HepG2 (cell line): Measurements from ENCODE around the gene CCL5. TPM values are rescaled to one million over a fixed set of nuclear protein-coding genes. Genes with fewer than 3 reads are reported as not detected.

Experiments used
- ATAC-seq: fragments of 200-7000 bp; cut with Tn5 transposase; 3 replicates; pipeline ENCODE4 v1.9.1; 2020; ENCODE audit warnings: mild to moderate bottlenecking, moderate library complexity
- BruUV-seq: library from RNA; stranded (reverse); fragments of 400-500 nt; replicated peaks from 2 replicates; lab custom pipeline; 2021; lab: Mats Ljungman, UMichigan
- CTCF ChIA-PET: fragments of 300-600 bp; formaldehyde crosslinking; extraction: SDS; loops from one replicate; lab custom pipeline; 2021; ENCODE audit warnings: low total read pairs, inconsistent platforms, low intra/inter-chr PET ratio; lab: Yijun Ruan, JAX
- POLR2A ChIA-PET: fragments of 350-600 bp; sonication (Branson Sonifier 250); formaldehyde crosslinking; loops from one replicate; lab custom pipeline; 2020; ENCODE audit warnings: antibody characterized with exemption, inconsistent platforms; lab: Yijun Ruan, JAX
- DNase-seq: peaks from one replicate; pipeline ENCODE4 v3.0.0-alpha.2; 2015; ENCODE audit warnings: low spot score
- FAIRE-seq: peaks from 3 replicates; lab custom pipeline; 2011; peaks lifted over from hg19 to GRCh38; lab: Jason Lieb, UNC
- H2AFZ ChIP-seq: one replicate; pipeline ENCODE4 v1.6.1; 2011; ENCODE audit warnings: low read length, inconsistent platforms
- H3K27ac ChIP-seq: fragments of 300-600 bp; 3 replicates; pipeline ENCODE4 v1.8.0; 2011; ENCODE audit warnings: mixed run types, mild to moderate bottlenecking, mixed read lengths, low read length, inconsistent platforms; ENCODE audit not compliant: insufficient read depth; ENCODE audit errors: extremely low read length
- H3K27me3 ChIP-seq, 2 experiments: fragments of 200-600 bp in 1 of 2; 2 replicates in 1 of 2; 3 replicates in 1 of 2; pipeline versions ENCODE4 v1.6.0 to v1.8.0; 2011; ENCODE audit warnings: low read length in 2 of 2, mild to moderate bottlenecking in 2 of 2, moderate library complexity in 2 of 2, inconsistent platforms in 1 of 2; ENCODE audit not compliant: insufficient read depth in 2 of 2, control insufficient read depth in 1 of 2
- H3K36me3 ChIP-seq, 2 experiments: fragments of 200-600 bp in 1 of 2; replicated peaks in 1 of 2; 2 replicates in 1 of 2; 3 replicates in 1 of 2; pipeline versions ENCODE4 v1.5.1 to v1.8.0; 2011; ENCODE audit warnings: low read length in 2 of 2, inconsistent platforms in 1 of 2; ENCODE audit not compliant: insufficient read depth in 2 of 2, control insufficient read depth in 1 of 2
- H3K4me1 ChIP-seq: 2 replicates; pipeline ENCODE4 v1.5.1; 2012; ENCODE audit warnings: low read length, inconsistent platforms; ENCODE audit not compliant: insufficient read depth
- H3K4me2 ChIP-seq: 2 replicates; pipeline ENCODE4 v1.6.0; 2011; ENCODE audit warnings: low read depth, low read length, inconsistent platforms
- H3K4me3 ChIP-seq, 3 experiments: fragments of 200-600 bp in 1 of 3; sonication (generic), shearing (Covaris generic) in 1 of 3; replicated peaks in 1 of 3; 2 replicates each; pipeline ENCODE4 v1.5.1; 2011 to 2016; ENCODE audit warnings: low read length in 3 of 3, inconsistent platforms in 2 of 3, low read depth in 2 of 3, mild to moderate bottlenecking in 2 of 3, control low read depth in 1 of 3, mixed read lengths in 1 of 3; ENCODE audit not compliant: insufficient read depth in 1 of 3
- H3K79me2 ChIP-seq: one replicate; pipeline ENCODE4 v1.6.1; 2011; ENCODE audit warnings: low read length, inconsistent platforms; ENCODE audit not compliant: insufficient read depth
- H3K9ac ChIP-seq: 2 replicates; pipeline ENCODE4 v1.6.0; 2011; ENCODE audit warnings: mild to moderate bottlenecking, low read depth, low read length, inconsistent platforms; ENCODE audit not compliant: insufficient read depth
- H3K9me3 ChIP-seq: 2 replicates; pipeline ENCODE4 v1.5.1; 2012; ENCODE audit warnings: mild to moderate bottlenecking, low read length
- H4K20me1 ChIP-seq: 2 replicates; pipeline ENCODE4 v1.6.0; 2011; ENCODE audit warnings: inconsistent platforms, mild to moderate bottlenecking, low read length, moderate library complexity; ENCODE audit not compliant: insufficient read depth
- HMGA1 ChIP-seq: sonication (generic); formaldehyde crosslinking; conservative IDR thresholded peaks from 2 replicates; pipeline ENCODE4 v1.4.0; 2020; ENCODE audit warnings: missing genetic modification reagents
- MEF2D ChIP-seq: sonication (generic); formaldehyde crosslinking; IDR thresholded peaks from 2 replicates; pipeline ENCODE4 v1.5.1; 2020; ENCODE audit warnings: mild to moderate bottlenecking, missing genetic modification reagents
- RORA ChIP-seq: sonication (generic); formaldehyde crosslinking; IDR thresholded peaks from 2 replicates; pipeline ENCODE4 v1.5.0; 2020; ENCODE audit warnings: mild to moderate bottlenecking, missing genetic modification reagents, moderate library complexity
- STAT5B ChIP-seq: sonication (generic); formaldehyde crosslinking; IDR thresholded peaks from 2 replicates; pipeline ENCODE4 v1.4.0; 2020; ENCODE audit warnings: missing genetic modification reagents
- ZNF317 ChIP-seq: sonication (generic); formaldehyde crosslinking; IDR thresholded peaks from 2 replicates; pipeline ENCODE4 v1.5.0; 2020; ENCODE audit warnings: mild to moderate bottlenecking, missing genetic modification reagents
- ZNF737 ChIP-seq: sonication (generic); formaldehyde crosslinking; IDR thresholded peaks from 2 replicates; pipeline ENCODE4 v1.5.0; 2020; ENCODE audit warnings: missing genetic modification reagents, mild to moderate bottlenecking, borderline replicate concordance
- WGBS: methylation state at CpG from one replicate; pipeline ENCODE4 v1.1.6; 2017; ENCODE audit warnings: low lambda C conversion rate; 5-methylcytosine and 5-hydroxymethylcytosine counted together
- in situ Hi-C: cut with HindIII; loops from 2 replicates; pipeline ENCODE4 v1.10.0; 2017; ENCODE audit warnings: low pct_unique_long_range_greater_than_20kb; ENCODE audit not compliant: extremely low pct_ligation_motif_present
- intact Hi-C: fragments of 100-400 bp; cut with micrococcal nuclease; formaldehyde crosslinking; loops from one replicate; pipeline ENCODE4 v1.10.0; 2022; ENCODE audit not compliant: unreplicated experiment
- polyA plus RNA-seq, 8 experiments: library from polyadenylated mRNA; depleted of rRNA in 3 of 8; stranded (reverse) in 7 of 8; unstranded in 1 of 8; fragments of >200 nt; fragmentation: Illumina TruSeq in 4 of 8; extraction: Trizol in 4 of 8; gene quantifications; 2 replicates each; pipeline versions ENCODE4 v1.2.1 to v1.2.3, GENCODE V29; 2011 to 2016; ENCODE audit warnings: low read depth in 4 of 8, missing spikeins in 1 of 8, mixed read lengths in 1 of 8; ENCODE audit not compliant: insufficient read depth in 1 of 8
- total RNA-seq, 5 experiments: library from RNA; depleted of rRNA; stranded (reverse); fragments of >200 nt; fragmentation: Illumina TruSeq; extraction: Trizol; gene quantifications; 2 replicates each; pipeline ENCODE4 v1.2.3, GENCODE V29; 2016; ENCODE audit warnings: low read depth in 1 of 5
- TF ChIP-seq, protein P1 (sequence below): sonication (generic); formaldehyde crosslinking; IDR thresholded peaks from 2 replicates; pipeline ENCODE4 v1.8.1; 2023; ENCODE audit warnings: missing genetic modification reagents, mild to moderate bottlenecking, borderline replicate concordance
- TF ChIP-seq, protein P2 (sequence below): sonication (generic); formaldehyde crosslinking; IDR thresholded peaks from 2 replicates; pipeline ENCODE4 v1.4.0; 2020; ENCODE audit warnings: missing genetic modification reagents, borderline replicate concordance
- TF ChIP-seq, protein P3 (sequence below), 2 experiments: IDR thresholded peaks; 2 replicates each; pipeline ENCODE4 v1.6.1; 2011 to 2012; ENCODE audit warnings: low read length in 2 of 2, borderline replicate concordance in 1 of 2, low read depth in 1 of 2, mild to moderate bottlenecking in 1 of 2, moderate library complexity in 1 of 2
- TF ChIP-seq, protein P4 (sequence below): sonication (generic); formaldehyde crosslinking; IDR thresholded peaks from 2 replicates; pipeline ENCODE4 v1.5.0; 2020; ENCODE audit warnings: missing genetic modification reagents
- TF ChIP-seq, protein P5 (sequence below): sonication (generic); formaldehyde crosslinking; IDR thresholded peaks from 2 replicates; pipeline ENCODE4 v1.5.0; 2020; ENCODE audit warnings: mild to moderate bottlenecking, missing genetic modification reagents

Gene CCL5
- total and polyA plus RNA-seq, 2 of the 13 experiments (the other 11 are each of a cell fraction or from before 2014, with no cell fraction given), result 0.13 to 0.29 TPM

DNA sequence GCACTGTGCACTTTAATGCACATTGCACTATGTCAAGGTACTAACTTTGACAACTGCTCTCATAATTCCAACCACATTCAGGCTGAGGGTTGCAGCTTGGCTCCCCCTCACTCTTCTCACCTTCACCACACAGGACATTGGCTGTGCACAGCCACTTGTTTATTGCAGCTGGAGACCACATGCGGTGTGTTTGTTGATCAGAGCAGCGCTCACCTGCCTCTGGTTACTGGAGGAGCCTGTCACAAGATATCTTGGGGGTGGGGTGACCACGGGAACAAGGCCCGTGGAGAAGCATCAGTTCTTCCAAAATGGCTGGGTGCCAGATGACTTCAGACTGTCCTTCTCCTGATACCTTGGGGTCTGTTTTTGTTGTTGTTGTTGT is 10.6 kb upstream of the CCL5 start:
- Histone ChIP-seq H3K4me2 (no peak overlapping the region), H4K20me1 (no peaks in the 10 kb centered on the region), H3K79me2 (no peaks in the 10 kb centered on the region), H3K9me3 (no peaks in the 10 kb centered on the region), H3K27me3 (peaks cover 1 to 10% of the 10 kb centered on the region in 2 experiments; a peak in 2 of 5 replicates), H3K9ac (no peak overlapping the region), H3K4me1 (no peaks in the 10 kb centered on the region), H3K36me3 (no peaks in the 10 kb centered on the region), H3K27ac (no peak overlapping the region), H2AFZ (no peak overlapping the region), H3K4me3 (no peak overlapping the region)
- ChIA-PET CTCF (no interaction called here), POLR2A (no interaction called here)
- 33% methylated on average over 4 of the region's 4 CpGs for WGBS
- in situ Hi-C loops (no loop called here), intact Hi-C loops (no loop called here)
- ATAC-seq (no peak), FAIRE-seq (no peak), DNase-seq (no peak)
- BruUV-seq, result no TSS peak
- TF ChIP-seq, protein P1, sequence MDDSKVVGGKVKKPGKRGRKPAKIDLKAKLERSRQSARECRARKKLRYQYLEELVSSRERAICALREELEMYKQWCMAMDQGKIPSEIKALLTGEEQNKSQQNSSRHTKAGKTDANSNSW (CRISPR knock-in tag), result no peak
- TF ChIP-seq RORA (CRISPR knock-in tag) (no peak), MEF2D (CRISPR knock-in tag) (no peak), ZNF317 (no peak), STAT5B (CRISPR knock-in tag) (no peak), HMGA1 (CRISPR knock-in tag) (no peak), ZNF737 (no peak)
- TF ChIP-seq, protein P2, sequence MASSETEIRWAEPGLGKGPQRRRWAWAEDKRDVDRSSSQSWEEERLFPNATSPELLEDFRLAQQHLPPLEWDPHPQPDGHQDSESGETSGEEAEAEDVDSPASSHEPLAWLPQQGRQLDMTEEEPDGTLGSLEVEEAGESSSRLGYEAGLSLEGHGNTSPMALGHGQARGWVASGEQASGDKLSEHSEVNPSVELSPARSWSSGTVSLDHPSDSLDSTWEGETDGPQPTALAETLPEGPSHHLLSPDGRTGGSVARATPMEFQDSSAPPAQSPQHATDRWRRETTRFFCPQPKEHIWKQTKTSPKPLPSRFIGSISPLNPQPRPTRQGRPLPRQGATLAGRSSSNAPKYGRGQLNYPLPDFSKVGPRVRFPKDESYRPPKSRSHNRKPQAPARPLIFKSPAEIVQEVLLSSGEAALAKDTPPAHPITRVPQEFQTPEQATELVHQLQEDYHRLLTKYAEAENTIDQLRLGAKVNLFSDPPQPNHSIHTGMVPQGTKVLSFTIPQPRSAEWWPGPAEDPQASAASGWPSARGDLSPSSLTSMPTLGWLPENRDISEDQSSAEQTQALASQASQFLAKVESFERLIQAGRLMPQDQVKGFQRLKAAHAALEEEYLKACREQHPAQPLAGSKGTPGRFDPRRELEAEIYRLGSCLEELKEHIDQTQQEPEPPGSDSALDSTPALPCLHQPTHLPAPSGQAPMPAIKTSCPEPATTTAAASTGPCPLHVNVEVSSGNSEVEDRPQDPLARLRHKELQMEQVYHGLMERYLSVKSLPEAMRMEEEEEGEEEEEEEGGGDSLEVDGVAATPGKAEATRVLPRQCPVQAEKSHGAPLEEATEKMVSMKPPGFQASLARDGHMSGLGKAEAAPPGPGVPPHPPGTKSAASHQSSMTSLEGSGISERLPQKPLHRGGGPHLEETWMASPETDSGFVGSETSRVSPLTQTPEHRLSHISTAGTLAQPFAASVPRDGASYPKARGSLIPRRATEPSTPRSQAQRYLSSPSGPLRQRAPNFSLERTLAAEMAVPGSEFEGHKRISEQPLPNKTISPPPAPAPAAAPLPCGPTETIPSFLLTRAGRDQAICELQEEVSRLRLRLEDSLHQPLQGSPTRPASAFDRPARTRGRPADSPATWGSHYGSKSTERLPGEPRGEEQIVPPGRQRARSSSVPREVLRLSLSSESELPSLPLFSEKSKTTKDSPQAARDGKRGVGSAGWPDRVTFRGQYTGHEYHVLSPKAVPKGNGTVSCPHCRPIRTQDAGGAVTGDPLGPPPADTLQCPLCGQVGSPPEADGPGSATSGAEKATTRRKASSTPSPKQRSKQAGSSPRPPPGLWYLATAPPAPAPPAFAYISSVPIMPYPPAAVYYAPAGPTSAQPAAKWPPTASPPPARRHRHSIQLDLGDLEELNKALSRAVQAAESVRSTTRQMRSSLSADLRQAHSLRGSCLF (CRISPR knock-in tag), result no peak
- TF ChIP-seq, protein P3, sequence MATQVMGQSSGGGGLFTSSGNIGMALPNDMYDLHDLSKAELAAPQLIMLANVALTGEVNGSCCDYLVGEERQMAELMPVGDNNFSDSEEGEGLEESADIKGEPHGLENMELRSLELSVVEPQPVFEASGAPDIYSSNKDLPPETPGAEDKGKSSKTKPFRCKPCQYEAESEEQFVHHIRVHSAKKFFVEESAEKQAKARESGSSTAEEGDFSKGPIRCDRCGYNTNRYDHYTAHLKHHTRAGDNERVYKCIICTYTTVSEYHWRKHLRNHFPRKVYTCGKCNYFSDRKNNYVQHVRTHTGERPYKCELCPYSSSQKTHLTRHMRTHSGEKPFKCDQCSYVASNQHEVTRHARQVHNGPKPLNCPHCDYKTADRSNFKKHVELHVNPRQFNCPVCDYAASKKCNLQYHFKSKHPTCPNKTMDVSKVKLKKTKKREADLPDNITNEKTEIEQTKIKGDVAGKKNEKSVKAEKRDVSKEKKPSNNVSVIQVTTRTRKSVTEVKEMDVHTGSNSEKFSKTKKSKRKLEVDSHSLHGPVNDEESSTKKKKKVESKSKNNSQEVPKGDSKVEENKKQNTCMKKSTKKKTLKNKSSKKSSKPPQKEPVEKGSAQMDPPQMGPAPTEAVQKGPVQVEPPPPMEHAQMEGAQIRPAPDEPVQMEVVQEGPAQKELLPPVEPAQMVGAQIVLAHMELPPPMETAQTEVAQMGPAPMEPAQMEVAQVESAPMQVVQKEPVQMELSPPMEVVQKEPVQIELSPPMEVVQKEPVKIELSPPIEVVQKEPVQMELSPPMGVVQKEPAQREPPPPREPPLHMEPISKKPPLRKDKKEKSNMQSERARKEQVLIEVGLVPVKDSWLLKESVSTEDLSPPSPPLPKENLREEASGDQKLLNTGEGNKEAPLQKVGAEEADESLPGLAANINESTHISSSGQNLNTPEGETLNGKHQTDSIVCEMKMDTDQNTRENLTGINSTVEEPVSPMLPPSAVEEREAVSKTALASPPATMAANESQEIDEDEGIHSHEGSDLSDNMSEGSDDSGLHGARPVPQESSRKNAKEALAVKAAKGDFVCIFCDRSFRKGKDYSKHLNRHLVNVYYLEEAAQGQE (IDR thresholded peaks at IDR 0.05; ENCODE audit: borderline replicate concordance in 1 of 2, low read depth in 1 of 2, low read length in 2 of 2), result no peak
- TF ChIP-seq, protein P4, sequence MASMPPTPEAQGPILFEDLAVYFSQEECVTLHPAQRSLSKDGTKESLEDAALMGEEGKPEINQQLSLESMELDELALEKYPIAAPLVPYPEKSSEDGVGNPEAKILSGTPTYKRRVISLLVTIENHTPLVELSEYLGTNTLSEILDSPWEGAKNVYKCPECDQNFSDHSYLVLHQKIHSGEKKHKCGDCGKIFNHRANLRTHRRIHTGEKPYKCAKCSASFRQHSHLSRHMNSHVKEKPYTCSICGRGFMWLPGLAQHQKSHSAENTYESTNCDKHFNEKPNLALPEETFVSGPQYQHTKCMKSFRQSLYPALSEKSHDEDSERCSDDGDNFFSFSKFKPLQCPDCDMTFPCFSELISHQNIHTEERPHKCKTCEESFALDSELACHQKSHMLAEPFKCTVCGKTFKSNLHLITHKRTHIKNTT (CRISPR knock-in tag), result no peak
- TF ChIP-seq, protein P5, sequence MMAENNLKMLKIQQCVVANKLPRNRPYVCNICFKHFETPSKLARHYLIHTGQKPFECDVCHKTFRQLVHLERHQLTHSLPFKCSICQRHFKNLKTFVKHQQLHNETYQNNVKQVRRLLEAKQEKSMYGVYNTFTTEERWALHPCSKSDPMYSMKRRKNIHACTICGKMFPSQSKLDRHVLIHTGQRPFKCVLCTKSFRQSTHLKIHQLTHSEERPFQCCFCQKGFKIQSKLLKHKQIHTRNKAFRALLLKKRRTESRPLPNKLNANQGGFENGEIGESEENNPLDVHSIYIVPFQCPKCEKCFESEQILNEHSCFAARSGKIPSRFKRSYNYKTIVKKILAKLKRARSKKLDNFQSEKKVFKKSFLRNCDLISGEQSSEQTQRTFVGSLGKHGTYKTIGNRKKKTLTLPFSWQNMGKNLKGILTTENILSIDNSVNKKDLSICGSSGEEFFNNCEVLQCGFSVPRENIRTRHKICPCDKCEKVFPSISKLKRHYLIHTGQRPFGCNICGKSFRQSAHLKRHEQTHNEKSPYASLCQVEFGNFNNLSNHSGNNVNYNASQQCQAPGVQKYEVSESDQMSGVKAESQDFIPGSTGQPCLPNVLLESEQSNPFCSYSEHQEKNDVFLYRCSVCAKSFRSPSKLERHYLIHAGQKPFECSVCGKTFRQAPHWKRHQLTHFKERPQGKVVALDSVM (CRISPR knock-in tag), result no peak
